ENCODE results near the gene AMN.

Gene AMN

DNA sequence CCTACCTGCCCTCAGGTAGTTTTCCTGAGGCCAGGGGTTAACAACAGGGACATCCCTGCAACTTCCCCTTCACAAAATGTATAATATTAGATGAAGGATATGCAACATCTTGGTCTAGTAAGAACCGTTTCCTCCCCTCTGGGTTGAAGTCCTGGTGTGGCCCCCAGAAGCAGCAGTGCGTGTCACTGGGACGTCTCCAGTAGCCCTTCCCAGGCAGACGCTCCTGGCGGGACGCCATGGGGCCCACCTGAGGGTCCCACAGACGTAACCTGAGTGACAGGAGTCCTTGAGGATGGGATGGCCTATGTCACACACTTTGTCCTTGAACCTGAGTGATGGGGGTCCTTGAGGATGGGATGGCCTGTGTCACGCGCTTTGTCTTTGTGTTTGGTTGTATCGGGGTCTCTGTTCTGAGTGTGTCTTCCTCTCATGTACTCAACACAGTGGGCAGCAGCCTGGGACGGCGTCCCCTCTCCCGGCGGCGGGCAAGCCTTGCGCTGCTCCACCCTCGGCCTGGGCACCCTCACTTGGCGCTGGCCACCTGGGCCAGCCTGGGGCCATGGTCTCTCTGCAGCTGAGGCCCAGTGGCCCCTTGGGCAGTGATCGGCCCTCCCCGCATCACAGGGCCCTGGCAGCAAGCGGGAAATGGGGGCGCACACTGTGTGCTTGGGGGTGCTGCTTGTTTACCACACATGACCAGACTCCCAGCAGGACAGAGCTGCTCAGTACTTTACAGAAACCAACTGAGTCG lies 14.3 kb upstream of the AMN start:
- no peak for TF ChIP-seq CTCF (IDR thresholded peaks at IDR 0.05; ENCODE audit: poor library complexity, severe bottlenecking)
- Histone ChIP-seq H3K27ac (ENCODE audit: poor library complexity, severe bottlenecking) (no peak overlapping the region), H3K27me3 (ENCODE audit: insufficient read depth, poor library complexity, severe bottlenecking) (no peaks in the 10 kb centered on the region), H3K4me1 (ENCODE audit: insufficient read depth, poor library complexity, severe bottlenecking) (no peaks in the 10 kb centered on the region), H3K9me3 (ENCODE audit: severe bottlenecking) (no peaks in the 10 kb centered on the region), H3K4me3 (ENCODE audit: severe bottlenecking) (no peak overlapping the region), H3K36me3 (ENCODE audit: low read depth) (peaks cover 24% of the 10 kb centered on the region)
- DNase-seq (ENCODE audit: low spot score) (no peak), ATAC-seq (ENCODE audit: low read depth) (no peak)

DNA sequence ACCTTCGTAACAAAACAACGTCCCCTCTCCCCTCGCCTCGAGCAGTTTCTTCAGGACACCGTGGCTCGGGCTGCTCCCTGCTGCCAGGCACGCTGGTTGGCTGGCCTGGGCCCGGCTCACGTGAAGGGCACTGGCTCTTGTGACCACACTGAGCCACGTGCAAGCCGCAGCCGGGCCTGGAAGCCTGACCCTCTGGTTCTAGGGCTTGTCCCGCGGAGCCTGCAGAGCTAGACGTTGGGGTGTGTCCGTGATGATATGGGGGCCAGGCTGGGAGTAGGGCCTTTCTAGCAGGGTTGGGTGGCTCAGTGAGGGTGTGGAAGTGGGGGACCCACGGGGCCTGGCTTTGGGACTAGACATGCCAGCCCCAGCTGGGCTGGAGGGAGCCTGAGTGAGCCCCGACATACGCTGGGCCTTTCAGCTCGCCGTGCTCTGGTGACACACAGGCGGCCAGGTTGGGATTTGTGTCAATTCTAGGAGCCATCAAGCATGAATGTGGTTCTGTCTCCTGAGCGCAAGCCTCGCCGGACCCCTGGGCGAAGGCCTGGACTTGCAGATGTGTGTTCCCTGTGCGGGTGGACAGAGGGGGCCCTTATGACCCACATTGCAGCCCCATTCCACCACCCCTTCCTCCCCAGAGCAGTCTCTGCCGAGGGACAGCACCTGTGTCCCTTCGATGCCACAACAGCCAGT lies 13.6 kb upstream of the AMN start:
- Histone ChIP-seq H3K27ac (ENCODE audit: poor library complexity, severe bottlenecking) (no peak overlapping the region), H3K9me3 (ENCODE audit: severe bottlenecking) (no peaks in the 10 kb centered on the region), H3K36me3 (ENCODE audit: low read depth) (peaks cover 17% of the 10 kb centered on the region), H3K27me3 (ENCODE audit: insufficient read depth, poor library complexity, severe bottlenecking) (no peaks in the 10 kb centered on the region), H3K4me1 (ENCODE audit: insufficient read depth, poor library complexity, severe bottlenecking) (no peaks in the 10 kb centered on the region), H3K4me3 (ENCODE audit: severe bottlenecking) (no peak overlapping the region)
- ATAC-seq (ENCODE audit: low read depth): no peak
- DNase-seq (ENCODE audit: low spot score): peak; percentile 73
- no peak for TF ChIP-seq CTCF (IDR thresholded peaks at IDR 0.05; ENCODE audit: poor library complexity, severe bottlenecking)

- Histone ChIP-seq H3K4me1 (ENCODE audit: insufficient read depth, poor library complexity, severe bottlenecking) (no peaks in the 10 kb centered on the region), H3K27me3 (ENCODE audit: insufficient read depth, poor library complexity, severe bottlenecking) (no peaks in the 10 kb centered on the region), H3K4me3 (ENCODE audit: severe bottlenecking) (no peak overlapping the region), H3K9me3 (ENCODE audit: severe bottlenecking) (no peaks in the 10 kb centered on the region), H3K36me3 (ENCODE audit: low read depth) (peaks cover 17% of the 10 kb centered on the region), H3K27ac (ENCODE audit: poor library complexity, severe bottlenecking) (no peak overlapping the region)
- DNase-seq (ENCODE audit: low spot score) (no peak), ATAC-seq (ENCODE audit: low read depth) (0 out of 3 replicates have a peak, but pooled peaks have one; percentile 4)
- no peak for TF ChIP-seq CTCF (IDR thresholded peaks at IDR 0.05; ENCODE audit: poor library complexity, severe bottlenecking)
Measured at GRCh38 chr14:102909462-102909861, 13.0 kb upstream of the AMN start.

DNA sequence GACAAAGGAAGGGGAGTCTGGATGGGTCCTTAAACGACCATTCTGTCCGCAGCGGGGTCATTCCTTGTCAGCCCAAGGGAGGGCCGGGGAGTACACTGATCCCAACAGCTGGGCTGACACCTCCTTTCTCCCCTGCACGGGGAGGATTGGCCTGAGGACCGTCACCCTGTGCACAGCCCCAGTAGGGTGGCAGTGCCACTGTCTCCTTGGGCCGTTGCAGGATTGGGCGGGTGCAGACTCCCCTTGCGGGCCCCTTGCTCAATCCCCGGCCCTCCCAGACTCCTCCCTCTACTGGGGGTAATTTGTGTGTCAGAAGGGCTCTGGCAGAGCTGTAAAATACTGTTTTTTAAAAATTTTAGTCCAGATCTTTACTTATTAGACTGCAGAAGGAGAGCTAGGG lies 12.6 kb upstream of the AMN start:
- Histone ChIP-seq H3K27ac (ENCODE audit: poor library complexity, severe bottlenecking) (no peak overlapping the region), H3K36me3 (ENCODE audit: low read depth) (peaks cover 14% of the 10 kb centered on the region), H3K9me3 (ENCODE audit: severe bottlenecking) (no peaks in the 10 kb centered on the region), H3K4me3 (ENCODE audit: severe bottlenecking) (no peak overlapping the region), H3K4me1 (ENCODE audit: insufficient read depth, poor library complexity, severe bottlenecking) (no peaks in the 10 kb centered on the region), H3K27me3 (ENCODE audit: insufficient read depth, poor library complexity, severe bottlenecking) (no peaks in the 10 kb centered on the region)
- DNase-seq (ENCODE audit: low spot score): no peak
- no peak for ATAC-seq (ENCODE audit: low read depth)
- no peak for TF ChIP-seq CTCF (IDR thresholded peaks at IDR 0.05; ENCODE audit: poor library complexity, severe bottlenecking)

- Histone ChIP-seq H3K27me3 (ENCODE audit: insufficient read depth, poor library complexity, severe bottlenecking) (no peaks in the 10 kb centered on the region), H3K9me3 (ENCODE audit: severe bottlenecking) (no peaks in the 10 kb centered on the region), H3K4me1 (ENCODE audit: insufficient read depth, poor library complexity, severe bottlenecking) (no peaks in the 10 kb centered on the region), H3K4me3 (ENCODE audit: severe bottlenecking) (no peak overlapping the region), H3K36me3 (ENCODE audit: low read depth) (peaks cover 8% of the 10 kb centered on the region), H3K27ac (ENCODE audit: poor library complexity, severe bottlenecking) (no peak overlapping the region)
- ATAC-seq (ENCODE audit: low read depth) (no peak), DNase-seq (ENCODE audit: low spot score) (peak; percentile 69)
- TF ChIP-seq CTCF (IDR thresholded peaks at IDR 0.05; ENCODE audit: poor library complexity, severe bottlenecking): no peak
Measured at GRCh38 chr14:102910442-102910841, 12.0 kb upstream of the AMN start.

Data from RWPE2 (cell line).